CD4-positive, alpha-beta T cell treated with Interleukin-2 at 100 ng/mL for 4 hours (primary cell): ENCODE results near the gene CCL15.

ENCODE experiments used
- DNase-seq: peaks from one replicate; pipeline ENCODE4 v3.0.0-alpha.2; 2020; ENCODE audit warnings: low spot score

The CCL15 gene

DNA sequence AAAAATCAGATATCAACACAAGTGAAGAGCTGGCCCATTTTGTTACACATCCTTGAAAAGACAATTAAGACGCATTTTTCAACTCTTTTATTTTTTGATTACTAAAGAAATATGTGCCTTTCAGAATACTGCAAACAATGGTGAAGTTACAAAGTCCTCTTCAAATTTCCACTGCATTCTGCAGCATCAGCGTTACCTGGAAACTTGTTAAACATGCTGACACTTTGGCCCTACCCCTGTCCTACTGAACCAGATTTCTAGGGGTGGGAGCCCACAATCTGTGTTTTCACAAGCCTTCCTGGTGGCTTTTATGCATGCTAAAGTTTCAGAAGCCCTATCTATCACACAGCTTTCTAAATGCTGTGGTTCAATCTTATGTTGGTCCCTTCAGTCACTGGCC, 10.3 kb downstream of the CCL15 start:
- DNase-seq = no peak

DNA sequence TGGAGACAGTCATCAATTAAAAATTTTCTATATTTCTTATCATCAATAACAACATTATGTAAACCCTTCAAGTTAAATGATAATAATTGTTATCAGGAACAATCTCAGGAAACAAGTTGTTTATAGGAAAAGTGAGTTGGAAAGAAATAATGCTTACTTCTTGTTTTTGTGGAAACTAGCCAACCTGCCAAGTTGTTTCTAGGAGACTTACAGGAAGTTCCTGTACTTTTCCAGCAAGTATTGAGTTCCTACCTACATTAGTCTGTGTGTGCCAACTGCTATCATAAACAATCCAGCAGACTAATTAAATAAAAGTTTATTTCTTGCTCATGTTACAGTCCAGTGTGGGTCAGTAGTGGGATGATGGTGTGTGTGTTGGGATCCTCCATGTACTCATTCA, 13.2 kb downstream of the CCL15 start:
- no peak for DNase-seq

DNA sequence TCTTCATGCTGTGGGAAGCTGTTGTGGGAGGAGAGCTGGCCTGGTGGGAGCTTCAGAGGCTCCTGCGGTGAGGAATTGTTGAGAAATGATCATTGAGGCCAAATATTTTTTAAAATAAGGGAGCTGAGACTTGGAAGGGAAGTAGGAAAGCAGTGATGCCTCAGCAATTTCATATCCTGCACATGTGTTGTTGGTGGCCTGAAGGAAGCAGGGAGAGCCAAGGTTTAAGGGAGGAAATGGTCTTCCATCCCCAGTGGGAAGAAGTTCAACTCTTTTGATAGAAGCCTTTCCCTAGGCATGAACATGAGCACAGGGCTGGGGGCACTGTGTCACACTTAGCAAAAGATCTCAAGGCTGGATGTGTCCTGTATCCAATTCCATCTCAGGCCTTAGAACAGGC, 14.7 kb downstream of the CCL15 start, which contains the start of gene CCL14:
TSS of gene CCL14 (minus strand) at position 87 of the 400 bp plus-strand sequence. CDS start at position 7, 80 bp downstream.
- DNase-seq = no peak

DNA sequence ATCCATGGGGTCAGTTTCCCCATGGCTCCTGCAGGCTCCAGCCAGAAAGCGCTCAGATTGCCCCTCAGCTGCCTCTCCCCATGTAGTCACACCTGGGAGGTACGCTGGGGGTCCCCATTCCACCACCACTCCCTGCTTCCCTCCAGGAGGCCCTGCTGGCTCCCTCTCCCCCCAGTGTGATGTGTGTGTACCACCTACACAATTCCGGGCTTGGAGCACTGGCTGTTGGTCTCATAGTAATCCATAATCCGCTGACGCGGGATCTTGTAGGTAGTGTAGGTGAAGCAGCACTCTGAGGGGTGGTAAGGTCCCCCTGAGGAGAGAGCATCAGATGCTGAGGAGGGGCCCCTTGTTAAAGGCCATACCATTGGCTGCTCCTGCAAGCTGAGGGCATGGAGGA, 17.2 kb downstream of the CCL15 start:
- no peak for DNase-seq

DNA sequence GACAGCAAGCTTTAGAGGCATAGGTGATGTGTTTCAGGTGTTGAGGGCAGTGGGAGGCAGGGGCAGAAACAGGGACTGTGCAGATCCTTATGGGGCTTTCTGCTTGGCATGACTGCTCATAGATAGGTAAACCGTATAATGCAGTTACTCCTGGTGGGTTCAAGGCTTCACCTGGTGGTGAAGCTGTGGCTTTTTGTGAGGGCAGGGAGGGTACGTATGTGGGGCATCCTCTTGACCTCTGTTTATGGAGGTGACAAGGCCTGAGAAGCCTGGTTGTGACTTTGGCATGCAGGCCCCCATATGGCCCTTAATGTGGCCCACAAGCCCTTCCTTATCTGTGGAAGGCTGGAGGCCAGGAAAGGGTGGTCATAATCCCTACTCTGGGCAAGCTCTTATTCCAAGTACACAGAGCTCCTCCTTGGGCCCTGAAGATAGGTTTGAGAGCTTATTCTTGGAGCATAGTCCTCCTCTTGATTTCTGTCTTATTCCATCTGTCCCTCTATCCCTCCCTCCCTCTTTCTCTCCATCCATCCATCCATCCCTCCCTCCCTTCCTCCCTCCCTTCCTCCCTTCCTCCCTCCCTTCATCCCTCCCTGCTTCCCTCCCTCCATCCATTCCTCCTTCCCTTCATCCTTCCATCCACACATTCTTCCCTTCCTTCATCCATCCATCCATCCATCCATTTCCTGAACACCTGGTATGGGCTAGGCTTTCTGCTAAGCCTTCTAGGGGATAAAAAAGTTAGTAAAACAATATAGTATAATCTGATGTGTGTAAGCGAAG, 18.8 kb downstream of the CCL15 start:
- no peak for DNase-seq

DNA sequence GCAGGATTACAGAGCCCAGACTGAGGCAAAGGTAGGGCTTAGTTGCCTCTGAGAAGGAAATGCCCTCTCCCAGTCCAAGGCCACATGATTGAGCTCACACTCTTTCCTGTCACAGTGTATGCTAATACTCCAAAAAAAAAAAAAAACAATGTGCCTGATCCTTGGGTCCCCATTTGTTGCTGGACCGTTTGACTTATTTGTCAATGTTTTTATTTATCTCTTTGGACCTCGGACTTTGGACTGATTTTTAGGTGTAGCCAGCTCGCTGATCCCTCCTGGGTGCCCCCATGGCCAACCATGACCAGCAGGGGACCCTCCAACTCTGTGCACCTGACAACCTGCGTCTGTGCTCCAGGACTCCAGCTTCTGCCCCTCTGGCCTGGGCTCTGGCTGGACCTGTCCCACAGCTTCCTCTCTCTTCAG, 19.4 kb downstream of the CCL15 start:
- DNase-seq = peak; percentile 9

DNA sequence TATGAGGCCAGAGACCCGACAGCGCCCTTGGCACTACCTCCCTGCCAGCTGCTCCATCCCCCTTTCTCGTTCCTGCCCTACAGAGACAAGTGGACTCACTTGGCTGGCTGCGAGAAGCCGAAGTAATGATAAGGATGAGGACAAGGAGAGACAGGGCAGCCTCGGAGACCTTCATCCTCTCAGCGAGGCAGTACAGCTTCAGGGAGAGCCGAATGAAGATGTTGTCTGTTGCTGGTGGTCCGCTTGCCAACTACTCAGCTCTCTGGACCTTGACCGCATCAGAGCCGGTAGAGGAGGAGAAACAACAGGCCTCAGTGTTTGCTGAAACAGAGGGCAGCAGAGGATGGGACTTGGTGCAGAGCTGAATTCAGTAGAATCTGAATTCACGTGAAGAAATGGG, 20.1 kb downstream of the CCL15 start, which contains the start of gene CCL16:
TSS of gene CCL16 (minus strand) at position 252 of the 400 bp plus-strand sequence. CDS start at position 175, 77 bp downstream.
- DNase-seq = no peak

DNA sequence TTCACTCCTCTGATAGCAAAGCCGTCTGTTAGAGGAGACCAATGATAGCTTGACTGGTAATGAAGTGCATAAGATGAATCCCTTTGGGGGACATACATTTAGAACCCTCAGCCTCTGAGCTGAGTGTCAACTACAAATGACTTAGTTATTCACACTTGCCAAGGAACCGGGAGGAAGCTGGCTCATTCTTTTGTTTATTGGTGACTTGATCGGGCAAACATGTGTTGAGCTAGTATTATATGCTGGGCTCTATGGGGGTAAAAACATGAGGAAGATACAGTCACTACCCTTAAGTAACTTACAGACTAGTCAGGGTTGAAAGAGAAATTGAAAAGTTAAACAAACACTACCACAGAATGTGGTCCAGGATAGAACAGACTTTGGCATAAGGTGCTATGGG, 23.0 kb downstream of the CCL15 start:
- no peak for DNase-seq

DNA sequence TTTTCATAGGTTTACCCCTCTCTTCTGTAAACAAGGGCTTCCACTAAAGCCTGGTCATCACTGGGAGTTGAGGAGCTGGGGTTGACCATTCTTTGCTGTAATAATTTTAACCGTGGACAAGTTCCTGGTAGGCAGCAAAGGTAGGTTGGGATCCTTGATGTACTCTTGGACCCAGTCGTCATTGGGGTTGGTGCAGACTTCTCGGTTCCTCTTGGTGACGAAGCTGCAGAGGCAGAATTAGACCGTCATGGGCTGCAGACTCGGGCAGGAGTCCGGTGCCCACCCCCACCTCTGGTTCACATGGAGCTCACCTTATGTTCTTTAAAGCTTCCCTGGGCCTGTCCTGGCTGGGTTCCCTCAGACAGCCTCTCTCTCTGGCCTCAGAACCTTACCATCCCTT, 23.8 kb downstream of the CCL15 start:
- DNase-seq = no peak

DNA sequence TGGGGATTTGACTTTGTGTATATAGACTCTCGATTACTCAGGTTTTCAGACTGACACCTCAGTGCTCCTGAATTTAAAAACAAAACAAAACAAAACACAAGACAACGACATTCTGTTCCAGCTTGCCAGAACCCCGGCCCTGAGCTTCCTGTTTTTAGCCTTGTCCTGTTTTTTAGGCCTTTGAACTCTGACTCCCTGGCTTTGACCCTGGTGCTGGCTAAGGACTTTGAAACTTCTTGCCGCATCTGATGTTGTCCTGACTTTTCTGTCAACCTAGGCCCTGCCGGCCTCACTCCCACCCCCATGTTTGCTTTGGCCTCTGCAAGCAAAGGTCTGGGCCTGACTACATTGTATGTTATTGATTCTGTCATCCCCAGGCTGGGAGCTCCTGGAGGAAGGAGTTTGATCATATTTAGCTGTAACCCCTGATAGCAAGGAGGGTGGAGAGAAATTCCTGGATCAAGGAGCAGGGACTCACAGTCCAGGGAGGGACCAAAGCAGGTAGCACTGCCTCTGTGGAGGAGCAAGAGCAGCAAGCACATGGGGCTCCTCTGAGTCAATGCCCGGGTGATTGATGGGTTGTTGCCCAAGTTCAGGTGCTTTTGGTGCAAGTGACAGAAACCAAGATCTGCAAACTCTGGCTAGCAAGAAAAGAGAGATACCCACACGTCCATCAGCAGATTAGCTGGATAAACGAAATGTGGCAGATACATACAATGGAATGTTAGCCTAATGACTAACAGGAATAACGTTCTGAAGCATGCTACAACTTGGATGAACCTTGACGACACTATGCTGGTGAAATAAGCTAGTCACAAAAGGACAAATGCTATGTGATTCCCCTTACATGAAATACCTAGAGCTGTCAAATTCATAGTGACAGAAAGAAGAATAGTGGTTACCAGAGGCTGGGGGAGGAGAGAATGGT, 27.8 kb downstream of the CCL15 start:
- no peak for DNase-seq

DNA sequence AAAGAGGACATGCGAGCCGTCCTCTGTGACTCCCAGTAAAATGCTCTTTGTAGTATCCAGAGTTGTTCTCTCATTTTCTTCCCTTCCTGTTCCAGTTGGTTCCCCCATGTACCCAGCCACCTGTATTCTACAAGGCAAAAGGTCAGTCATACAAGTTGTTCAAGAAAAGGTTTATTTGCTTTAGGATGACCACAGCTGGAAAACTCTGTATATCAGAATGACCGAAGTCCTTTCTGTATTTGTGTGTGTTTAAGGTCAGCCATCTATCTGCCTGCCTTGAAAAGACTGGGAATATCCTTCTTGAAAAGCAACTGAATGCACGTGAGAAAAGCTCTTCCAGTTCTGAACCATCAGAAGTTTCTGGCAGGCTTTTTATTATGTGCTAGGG, 28.4 kb downstream of the CCL15 start:
- DNase-seq = no peak

DNA sequence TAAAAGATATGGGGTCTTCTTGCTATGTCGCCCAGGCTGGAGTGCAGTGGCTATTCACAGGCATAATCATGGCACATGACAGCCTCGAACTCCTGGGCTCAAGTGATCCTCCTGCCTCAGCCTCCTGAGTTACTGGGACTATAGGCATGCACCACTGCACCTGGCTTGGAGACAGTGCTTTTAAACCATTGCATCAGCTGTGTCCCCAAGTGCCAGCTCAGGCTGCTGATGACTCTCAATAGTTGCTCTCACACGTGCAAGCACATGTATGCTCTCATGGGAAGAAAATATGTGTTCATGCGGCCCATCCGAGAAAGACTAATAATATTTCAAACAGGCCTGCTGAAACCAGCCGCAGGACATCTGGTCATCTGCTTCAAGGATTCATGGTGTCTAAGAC, 28.8 kb downstream of the CCL15 start:
- DNase-seq = no peak

DNA sequence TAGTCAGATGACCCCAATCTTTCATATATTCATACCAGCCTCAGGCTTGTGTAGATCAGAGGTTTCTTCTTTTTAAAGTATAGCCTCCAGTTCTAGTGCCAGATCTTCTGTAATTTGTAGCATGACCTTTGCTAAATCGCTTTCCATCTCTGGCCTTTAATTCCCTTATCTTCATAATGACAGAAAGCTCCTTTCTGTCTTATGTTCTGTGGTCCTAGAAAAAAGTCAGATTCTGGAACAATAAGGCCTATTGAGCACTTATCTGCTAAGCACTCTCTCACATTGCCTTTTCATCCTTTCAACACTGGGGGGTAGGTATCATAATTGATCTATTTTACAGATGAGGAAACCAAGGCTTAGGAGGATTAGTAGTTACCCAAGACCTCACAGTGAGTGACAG, 29.3 kb downstream of the CCL15 start:
- no peak for DNase-seq

DNA sequence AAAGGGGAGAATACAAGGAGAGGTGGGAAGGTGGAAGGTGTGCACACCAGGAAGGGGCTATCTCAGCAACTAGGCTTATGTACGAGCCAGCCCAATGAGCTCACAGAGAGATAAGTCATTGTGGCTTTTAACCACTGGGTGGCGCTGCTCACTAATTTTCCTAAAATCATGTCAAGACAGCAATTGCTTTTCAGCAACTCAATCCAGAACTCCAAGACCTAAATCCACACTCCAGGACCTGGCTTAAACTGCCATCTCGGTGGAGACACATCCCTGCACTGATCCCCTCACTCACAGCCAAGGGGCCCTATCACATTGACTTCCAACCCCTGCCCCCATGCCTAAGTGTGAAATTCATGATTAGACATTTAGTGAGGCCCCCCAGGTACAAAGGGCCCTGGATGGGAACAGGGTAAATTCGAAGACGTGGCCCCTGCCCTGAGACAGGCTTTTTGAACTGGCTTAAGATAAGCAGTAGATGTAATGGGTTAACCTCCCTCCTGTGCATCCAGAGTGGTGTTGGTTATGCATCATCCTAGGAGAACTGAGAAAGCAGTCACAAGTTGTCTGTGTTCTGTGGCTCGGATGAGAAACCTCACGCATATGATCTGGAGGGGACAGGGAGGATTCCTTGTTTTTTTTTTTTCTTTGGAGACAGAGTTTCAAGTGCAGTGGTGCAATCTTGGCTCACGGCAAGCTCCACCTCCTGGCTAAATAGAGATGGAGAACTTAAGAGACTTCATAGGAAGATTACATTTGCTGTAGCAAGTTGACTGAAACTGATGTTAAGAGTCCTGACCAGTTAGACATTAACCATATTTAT, 31.6 kb downstream of the CCL15 start:
- DNase-seq = peak; percentile 79

DNA sequence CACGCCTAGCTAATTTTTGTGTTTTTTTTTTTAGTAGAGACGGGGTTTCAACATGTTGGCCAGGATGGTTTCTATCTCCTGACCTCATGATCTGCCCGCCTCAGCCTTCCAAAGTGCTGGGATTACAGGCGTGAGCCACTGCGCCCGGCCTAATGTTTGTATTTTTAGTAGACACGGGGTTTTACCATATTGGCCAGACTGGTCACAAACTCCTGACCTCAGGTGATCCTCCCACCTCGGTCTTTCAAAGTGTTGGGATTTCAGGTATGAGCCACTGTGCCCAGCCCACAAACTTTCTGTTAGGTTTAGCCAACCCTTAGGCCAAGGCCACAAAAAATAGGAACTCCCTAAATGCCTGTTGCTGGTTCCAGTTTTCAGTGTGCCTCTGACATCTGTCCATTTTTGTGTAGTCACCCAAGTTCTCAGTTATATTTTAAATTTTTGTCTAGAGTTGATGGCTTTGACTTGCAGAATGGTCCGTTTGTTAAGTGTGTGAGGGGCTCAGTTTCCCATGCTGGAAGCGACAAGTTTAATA, 32.8 kb downstream of the CCL15 start:
- no peak for DNase-seq

DNA sequence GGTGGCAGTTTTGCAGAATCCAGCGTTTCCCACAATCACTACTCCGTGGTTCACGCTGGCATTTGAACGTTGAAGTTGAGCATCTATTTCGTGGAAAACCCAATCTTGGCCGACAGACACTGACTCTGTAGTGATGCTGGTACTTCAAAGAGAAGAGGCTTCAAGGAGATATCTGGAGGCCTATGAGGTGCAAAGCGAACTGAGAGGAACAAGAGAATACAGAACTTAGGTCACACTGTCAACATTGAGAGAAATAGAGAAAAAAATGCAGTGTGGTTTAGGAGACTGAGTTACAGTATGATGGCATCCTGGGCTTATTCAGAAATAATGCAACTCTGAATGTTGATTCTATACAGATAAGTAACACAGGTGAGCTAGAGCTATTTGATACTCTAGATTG, 36.1 kb downstream of the CCL15 start:
- no peak for DNase-seq

DNA sequence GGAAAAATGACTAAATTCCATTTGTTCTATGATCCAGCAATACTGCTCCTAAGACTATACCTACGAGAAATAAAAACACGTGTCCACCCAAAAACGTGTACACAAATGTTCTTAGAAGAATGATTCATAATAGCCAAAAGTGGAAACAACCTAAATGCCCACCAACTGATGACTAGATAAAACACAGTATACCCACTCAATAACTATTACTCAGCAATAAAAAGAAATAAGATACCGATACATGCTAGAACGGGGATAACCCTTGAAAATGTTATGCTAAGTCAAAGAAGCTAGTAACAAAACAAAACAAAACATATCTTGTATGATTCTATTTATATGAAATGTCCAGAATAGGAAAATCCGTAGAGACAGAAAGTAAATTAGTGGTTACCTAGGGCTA, 37.7 kb downstream of the CCL15 start:
- DNase-seq = no peak

DNA sequence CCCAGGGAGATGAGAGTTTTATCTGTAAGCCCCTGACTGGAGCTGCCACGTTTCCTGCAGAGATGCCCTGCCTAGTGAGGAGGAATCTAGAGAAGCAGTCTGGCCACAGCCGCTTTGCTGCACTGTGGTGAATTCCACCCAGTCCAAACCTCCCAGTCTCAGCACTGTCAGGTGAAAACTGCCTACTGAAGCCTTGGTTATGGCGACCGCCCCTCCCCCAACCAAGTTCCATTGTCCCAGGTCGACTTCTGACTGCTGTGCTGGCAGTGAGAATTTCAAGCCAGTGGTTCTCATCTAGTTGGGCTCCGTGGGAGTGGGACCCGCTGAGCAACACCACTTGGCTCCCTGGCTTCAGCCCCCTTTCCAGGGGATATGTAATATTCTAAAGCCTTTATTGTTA, 47.6 kb downstream of the CCL15 start:
- DNase-seq = no peak

DNA sequence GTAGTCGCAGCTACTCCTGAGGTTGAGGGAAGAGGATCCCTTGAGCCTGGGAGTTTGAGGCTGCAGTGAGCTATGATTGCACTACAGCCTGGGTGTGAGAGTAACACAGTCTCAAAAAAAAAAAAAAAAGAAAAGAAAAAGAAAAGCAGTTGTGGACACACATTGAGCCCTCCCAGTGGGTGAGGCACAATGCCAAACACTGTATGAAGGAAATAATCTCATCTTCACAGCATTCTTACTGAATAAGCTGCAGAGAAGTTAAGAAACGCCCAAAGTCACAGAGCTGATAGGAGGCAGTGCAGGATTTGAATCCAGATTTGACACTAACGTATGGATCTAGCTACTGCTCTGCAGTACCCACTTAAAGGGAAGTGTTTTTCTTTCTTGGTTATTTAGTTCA, 52.0 kb downstream of the CCL15 start:
- DNase-seq = no peak

DNA sequence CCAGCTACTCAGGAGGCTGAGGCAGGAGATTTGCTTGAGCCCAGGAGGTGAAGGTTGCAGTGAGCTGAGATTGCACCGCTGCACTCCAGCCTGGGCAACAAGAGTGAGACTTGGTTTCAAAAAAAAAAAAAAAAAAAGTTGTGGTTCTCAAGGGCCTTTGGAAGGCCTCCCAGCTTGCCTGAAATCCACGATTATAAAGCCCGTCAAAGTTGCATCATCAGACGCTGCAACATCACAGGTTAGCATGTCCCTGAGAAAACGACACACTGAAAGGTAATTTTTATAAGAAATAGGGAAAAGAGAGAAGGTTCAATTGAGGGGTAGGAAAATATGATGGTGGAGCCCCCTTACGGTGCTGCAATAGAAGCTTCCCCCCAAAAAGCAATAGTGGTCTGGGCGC, 53.3 kb downstream of the CCL15 start:
- no peak for DNase-seq
